ENCODE data around the gene HMGB4. TPM values are rescaled to one million over a fixed set of nuclear protein-coding genes. Genes with fewer than 3 reads are reported as not detected.
A peak's percentile ranks its signal among the peaks of the same experiment; 100 is the strongest.

HMGB4 gene
- polyA plus RNA-seq, 6 donors from 2014 or later: not detected

GRCh38 chr1:33853431-33853830, 10.4 kb upstream of the HMGB4 start:
- Mint-ChIP-seq H3K4me3 (no peak overlapping the region), H3K36me3 (no peaks in the 10 kb centered on the region), H3K27me3 (peaks cover 5 to 28% (median 11%) of the 10 kb centered on the region in 3 donors), H3K27ac (no peak overlapping the region), H3K4me1 (no peaks in the 10 kb centered on the region), H3K9me3 (peaks cover 0 to 4% (median 1%) of the 10 kb centered on the region in 7 donors)
- no peak for ATAC-seq (ENCODE audit: low read depth in 2 of 2)
- DNase-seq: no peak

GRCh38 chr1:33854091-33854490, 9.8 kb upstream of the HMGB4 start:
- H3K4me1 Mint-ChIP-seq: no peaks in the 10 kb centered on the region
- ATAC-seq (ENCODE audit: low read depth in 2 of 2): no peak
- H3K9me3 Mint-ChIP-seq: peaks cover 0 to 4% (median 1%) of the 10 kb centered on the region in 7 donors
- peaks cover 5 to 28% (median 15%) of the 10 kb centered on the region in 3 donors for H3K27me3 Mint-ChIP-seq
- no peak for DNase-seq
- no peaks in the 10 kb centered on the region for H3K36me3 Mint-ChIP-seq
- no peak overlapping the region for H3K27ac Mint-ChIP-seq
- H3K4me3 Mint-ChIP-seq: no peak overlapping the region

GRCh38 chr1:33860671-33861070, 3.2 kb upstream of the HMGB4 start:
- DNase-seq: no peak
- Mint-ChIP-seq H3K4me3 (no peak overlapping the region), H3K36me3 (peaks cover 0 to 8% of the 10 kb centered on the region in 2 donors), H3K27me3 (peaks cover 19 to 40% (median 22%) of the 10 kb centered on the region in 3 donors), H3K27ac (no peak overlapping the region), H3K4me1 (no peaks in the 10 kb centered on the region), H3K9me3 (peaks cover 0 to 6% (median 2%) of the 10 kb centered on the region in 7 donors)
- no peak for ATAC-seq (ENCODE audit: low read depth in 2 of 2)

- H3K4me3 Mint-ChIP-seq: peak overlapping the region in 1 of 8 donors; percentile 31
- peaks cover 0 to 8% of the 10 kb centered on the region in 2 donors for H3K36me3 Mint-ChIP-seq
- no peak for DNase-seq
- no peak for ATAC-seq (ENCODE audit: low read depth in 2 of 2)
- peaks cover 11 to 36% (median 32%) of the 10 kb centered on the region in 3 donors for H3K27me3 Mint-ChIP-seq
- peaks cover 0 to 6% (median 0%) of the 10 kb centered on the region in 7 donors for H3K9me3 Mint-ChIP-seq
- peak overlapping the region in 1 of 6 donors; percentile 79 for H3K27ac Mint-ChIP-seq
- H3K4me1 Mint-ChIP-seq: no peaks in the 10 kb centered on the region
Observed at GRCh38 chr1:33864460-33865389, 846 bp downstream of the HMGB4 start.

GRCh38 chr1:33866281-33866680, 2.4 kb downstream of the HMGB4 start:
- H3K27me3 Mint-ChIP-seq: peaks cover 11 to 36% (median 32%) of the 10 kb centered on the region in 3 donors
- DNase-seq: no peak
- no peak overlapping the region for H3K4me3 Mint-ChIP-seq
- no peak for ATAC-seq (ENCODE audit: low read depth in 2 of 2)
- H3K27ac Mint-ChIP-seq: no peak overlapping the region
- peaks cover 0 to 8% of the 10 kb centered on the region in 2 donors for H3K36me3 Mint-ChIP-seq
- H3K9me3 Mint-ChIP-seq: peaks cover 0 to 6% (median 0%) of the 10 kb centered on the region in 7 donors
- H3K4me1 Mint-ChIP-seq: no peaks in the 10 kb centered on the region

- H3K4me3 Mint-ChIP-seq: no peak overlapping the region
- ATAC-seq (ENCODE audit: low read depth in 2 of 2) (no peak), DNase-seq (no peak)
- H3K27me3 Mint-ChIP-seq: peaks cover 11 to 32% (median 29%) of the 10 kb centered on the region in 3 donors
- no peak overlapping the region for H3K27ac Mint-ChIP-seq
- H3K9me3 Mint-ChIP-seq: peaks cover 0 to 6% (median 0%) of the 10 kb centered on the region in 7 donors
- H3K4me1 Mint-ChIP-seq: no peaks in the 10 kb centered on the region
- peaks cover 0 to 8% of the 10 kb centered on the region in 2 donors for H3K36me3 Mint-ChIP-seq
Observed at GRCh38 chr1:33867684-33868083, 3.8 kb downstream of the HMGB4 start.

GRCh38 chr1:33872275-33872674, 8.4 kb downstream of the HMGB4 start:
- no peaks in the 10 kb centered on the region for H3K4me1 Mint-ChIP-seq
- peaks cover 0 to 4% (median 0%) of the 10 kb centered on the region in 7 donors for H3K9me3 Mint-ChIP-seq
- ATAC-seq (ENCODE audit: low read depth in 2 of 2) (no peak), DNase-seq (no peak)
- no peak overlapping the region for H3K4me3 Mint-ChIP-seq
- no peak overlapping the region for H3K27ac Mint-ChIP-seq
- peaks cover 16 to 20% (median 19%) of the 10 kb centered on the region in 3 donors for H3K27me3 Mint-ChIP-seq
- H3K36me3 Mint-ChIP-seq: no peaks in the 10 kb centered on the region

GRCh38 chr1:33872683-33873082, 8.8 kb downstream of the HMGB4 start:
- Mint-ChIP-seq H3K4me1 (no peaks in the 10 kb centered on the region), H3K27ac (no peak overlapping the region)

GRCh38 chr1:33874636-33875035, 10.8 kb downstream of the HMGB4 start:
- no peaks in the 10 kb centered on the region for H3K36me3 Mint-ChIP-seq
- no peaks in the 10 kb centered on the region for H3K4me1 Mint-ChIP-seq
- no peak overlapping the region for H3K4me3 Mint-ChIP-seq
- peaks cover 17 to 28% (median 19%) of the 10 kb centered on the region in 3 donors for H3K27me3 Mint-ChIP-seq
- ATAC-seq (ENCODE audit: low read depth in 2 of 2): no peak
- DNase-seq: no peak
- no peak overlapping the region for H3K27ac Mint-ChIP-seq
- H3K9me3 Mint-ChIP-seq: peaks cover 0 to 5% (median 0%) of the 10 kb centered on the region in 7 donors

More at GRCh38 chr1:33872683-33873082, 8.8 kb downstream of the HMGB4 start:
- Mint-ChIP-seq H3K4me3 (no peak overlapping the region), H3K9me3 (peaks cover 0 to 4% (median 0%) of the 10 kb centered on the region in 7 donors), H3K36me3 (no peaks in the 10 kb centered on the region), H3K27me3 (peaks cover 14 to 24% (median 17%) of the 10 kb centered on the region in 3 donors)
- ATAC-seq (ENCODE audit: low read depth in 2 of 2) (no peak), DNase-seq (no peak)

- Mint-ChIP-seq H3K27ac (no peak overlapping the region), H3K36me3 (no peaks in the 10 kb centered on the region), H3K9me3 (peaks cover 0 to 5% (median 0%) of the 10 kb centered on the region in 7 donors), H3K4me3 (no peak overlapping the region), H3K4me1 (no peaks in the 10 kb centered on the region), H3K27me3 (peaks cover 19 to 31% (median 19%) of the 10 kb centered on the region in 3 donors)
- no peak for ATAC-seq (ENCODE audit: low read depth in 2 of 2)
- no peak for DNase-seq
Observed at GRCh38 chr1:33875862-33876261, 12.0 kb downstream of the HMGB4 start.

- no peak overlapping the region for H3K4me3 Mint-ChIP-seq
- ATAC-seq (ENCODE audit: low read depth in 2 of 2) (no peak), DNase-seq (no peak)
- H3K27me3 Mint-ChIP-seq: peaks cover 19 to 34% (median 19%) of the 10 kb centered on the region in 3 donors
- no peaks in the 10 kb centered on the region for H3K4me1 Mint-ChIP-seq
- H3K36me3 Mint-ChIP-seq: no peaks in the 10 kb centered on the region
- H3K27ac Mint-ChIP-seq: no peak overlapping the region
- H3K9me3 Mint-ChIP-seq: peaks cover 0 to 5% (median 0%) of the 10 kb centered on the region in 7 donors
Observed at GRCh38 chr1:33876970-33877650, 13.2 kb downstream of the HMGB4 start.

- ATAC-seq (ENCODE audit: low read depth in 2 of 2) (no peak), DNase-seq (no peak)
- Mint-ChIP-seq H3K27me3 (peaks cover 19 to 34% (median 25%) of the 10 kb centered on the region in 3 donors), H3K27ac (no peak overlapping the region), H3K4me3 (no peak overlapping the region), H3K36me3 (no peaks in the 10 kb centered on the region), H3K4me1 (no peaks in the 10 kb centered on the region), H3K9me3 (peaks cover 0 to 5% (median 0%) of the 10 kb centered on the region in 7 donors)
Observed at GRCh38 chr1:33878392-33878791, 14.5 kb downstream of the HMGB4 start.

GRCh38 chr1:33880305-33880704, 16.4 kb downstream of the HMGB4 start:
- no peak for ATAC-seq (ENCODE audit: low read depth in 2 of 2)
- Mint-ChIP-seq H3K4me1 (no peaks in the 10 kb centered on the region), H3K27ac (no peak overlapping the region), H3K9me3 (peaks cover 0 to 2% (median 0%) of the 10 kb centered on the region in 7 donors), H3K4me3 (no peak overlapping the region), H3K36me3 (no peaks in the 10 kb centered on the region), H3K27me3 (peaks cover 24 to 30% (median 26%) of the 10 kb centered on the region in 3 donors)
- no peak for DNase-seq

Data from naive B cell (primary cell).